Memory B cell (primary cell): Measurements from ENCODE around the gene CEL.
"Not testable (repeated sequence)": the region's sequence is repeated elsewhere in the genome, so short reads cannot be mapped to it uniquely, and the experiment has no call there.

ENCODE experiments used
- ATAC-seq: fragments of 150-1000 bp; cut with Tn5 transposase; 2 replicates; pipeline ENCODE4 v1.10.0; 2021; ENCODE audit warnings: low read depth, mild to moderate bottlenecking, moderate library complexity
- DNase-seq, 2 donors: peaks; one replicate each; pipeline ENCODE4 v3.0.0; 2022; ENCODE audit warnings: low spot score in 2 of 2
- H3K27ac Mint-ChIP-seq: one replicate; pipeline ENCODE4 v1.8.0; 2022; ENCODE audit warnings: mild to moderate bottlenecking, moderate library complexity, mixed read lengths
- H3K27me3 Mint-ChIP-seq: one replicate; pipeline ENCODE4 v1.8.0; 2022; ENCODE audit warnings: mixed read lengths
- H3K36me3 Mint-ChIP-seq: one replicate; pipeline ENCODE4 v1.8.0; 2022; ENCODE audit warnings: mild to moderate bottlenecking, mixed read lengths
- H3K4me1 Mint-ChIP-seq: one replicate; pipeline ENCODE4 v1.8.0; 2022; ENCODE audit warnings: mixed read lengths
- H3K4me3 Mint-ChIP-seq: one replicate; pipeline ENCODE4 v1.8.0; 2022; ENCODE audit warnings: mild to moderate bottlenecking, moderate library complexity, mixed read lengths
- H3K9me3 Mint-ChIP-seq: one replicate; pipeline ENCODE4 v1.8.0; 2022; ENCODE audit warnings: mixed read lengths

CEL gene

GRCh38 chr9:133090187-133090586 is 28.4 kb downstream of the CEL start:
- no peak overlapping the region for H3K27ac Mint-ChIP-seq
- H3K4me3 Mint-ChIP-seq, result no peak overlapping the region
- no peaks in the 10 kb centered on the region for H3K27me3 Mint-ChIP-seq
- H3K4me1 Mint-ChIP-seq, result no peaks in the 10 kb centered on the region
- peaks cover 7% of the 10 kb centered on the region for H3K9me3 Mint-ChIP-seq
- H3K36me3 Mint-ChIP-seq, result no peaks in the 10 kb centered on the region
- ATAC-seq (no peak), DNase-seq (no peak)

- ATAC-seq, result no peak
- no peak overlapping the region for H3K27ac Mint-ChIP-seq
- peaks cover 1% of the 10 kb centered on the region for H3K36me3 Mint-ChIP-seq
- H3K9me3 Mint-ChIP-seq, result peaks cover 7% of the 10 kb centered on the region
- no peak for DNase-seq
- no peaks in the 10 kb centered on the region for H3K4me1 Mint-ChIP-seq
- no peak overlapping the region for H3K4me3 Mint-ChIP-seq
- no peaks in the 10 kb centered on the region for H3K27me3 Mint-ChIP-seq
These were observed 29.1 kb downstream of the CEL start for GRCh38 chr9:133090752-133091385.

DNA sequence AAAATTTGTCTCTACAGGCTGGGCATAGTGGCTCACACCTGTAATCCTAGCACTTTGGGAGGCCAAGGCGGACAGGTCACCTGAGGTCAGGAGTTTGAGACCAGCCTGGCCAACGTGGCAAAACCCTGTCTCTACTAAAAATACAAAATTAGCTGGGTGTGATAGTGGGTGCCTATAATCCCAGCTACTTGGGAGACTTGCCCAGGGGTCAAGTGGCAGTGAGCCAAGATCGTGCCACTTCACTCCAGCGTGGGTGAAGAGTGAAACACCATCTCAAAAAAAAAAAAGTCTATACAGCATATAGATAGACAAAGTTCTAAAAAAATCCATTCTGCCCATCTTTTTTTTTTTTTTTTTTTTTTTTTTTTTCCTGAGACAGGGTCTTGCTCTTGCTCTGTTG is 32.6 kb downstream of the CEL start:
- Mint-ChIP-seq H3K36me3 (peaks cover 19% of the 10 kb centered on the region), H3K9me3 (peaks cover 12% of the 10 kb centered on the region)
- not testable (repeated sequence) for H3K4me3 Mint-ChIP-seq, DNase-seq, H3K4me1 Mint-ChIP-seq, H3K27ac Mint-ChIP-seq, H3K27me3 Mint-ChIP-seq, ATAC-seq

- Mint-ChIP-seq H3K36me3 (peaks cover 19% of the 10 kb centered on the region), H3K4me1 (no peaks in the 10 kb centered on the region), H3K9me3 (peaks cover 12% of the 10 kb centered on the region), H3K4me3 (no peak overlapping the region), H3K27ac (no peak overlapping the region), H3K27me3 (no peaks in the 10 kb centered on the region)
- no peak for DNase-seq
- ATAC-seq, result no peak
These were observed 33.1 kb downstream of the CEL start for GRCh38 chr9:133094842-133095393.

DNA sequence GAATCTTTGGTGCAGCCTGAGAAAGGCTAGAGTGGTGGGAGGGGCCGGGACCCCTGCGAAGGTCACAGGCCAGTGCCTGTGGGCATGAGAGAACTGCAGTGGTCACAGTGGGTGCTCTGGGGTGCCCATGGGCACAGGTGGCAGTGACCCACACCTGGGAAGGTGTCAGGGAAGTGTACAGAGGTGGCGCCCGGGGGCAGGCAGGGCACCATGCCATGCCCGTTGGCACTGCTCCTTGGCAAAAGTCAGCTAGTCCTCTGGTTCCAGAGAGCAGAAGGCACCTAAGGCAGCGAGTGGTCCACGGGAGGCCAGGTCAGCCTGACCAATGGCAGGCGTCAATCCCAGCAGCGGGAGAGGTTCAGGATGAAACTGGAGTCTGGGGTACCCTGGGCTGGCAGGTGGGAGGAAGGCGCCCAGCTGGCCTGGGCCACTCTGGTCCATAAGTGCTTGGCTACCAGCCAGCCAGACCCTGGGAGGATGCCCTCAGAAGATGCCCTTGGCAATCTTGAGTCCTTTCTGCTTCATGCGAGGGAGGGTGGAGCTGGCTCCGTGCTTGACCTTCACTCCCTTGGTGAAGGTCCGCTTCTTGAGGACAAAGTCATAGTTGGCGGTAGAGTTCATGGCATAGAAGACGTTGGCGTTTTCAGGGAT is 36.4 kb downstream of the CEL start:
- peaks cover 8% of the 10 kb centered on the region for H3K9me3 Mint-ChIP-seq
- H3K27ac Mint-ChIP-seq, result no peak overlapping the region
- peaks cover 34% of the 10 kb centered on the region for H3K36me3 Mint-ChIP-seq
- H3K4me3 Mint-ChIP-seq, result no peak overlapping the region
- ATAC-seq, result no peak
- no peaks in the 10 kb centered on the region for H3K27me3 Mint-ChIP-seq
- no peak for DNase-seq
- no peaks in the 10 kb centered on the region for H3K4me1 Mint-ChIP-seq

DNA sequence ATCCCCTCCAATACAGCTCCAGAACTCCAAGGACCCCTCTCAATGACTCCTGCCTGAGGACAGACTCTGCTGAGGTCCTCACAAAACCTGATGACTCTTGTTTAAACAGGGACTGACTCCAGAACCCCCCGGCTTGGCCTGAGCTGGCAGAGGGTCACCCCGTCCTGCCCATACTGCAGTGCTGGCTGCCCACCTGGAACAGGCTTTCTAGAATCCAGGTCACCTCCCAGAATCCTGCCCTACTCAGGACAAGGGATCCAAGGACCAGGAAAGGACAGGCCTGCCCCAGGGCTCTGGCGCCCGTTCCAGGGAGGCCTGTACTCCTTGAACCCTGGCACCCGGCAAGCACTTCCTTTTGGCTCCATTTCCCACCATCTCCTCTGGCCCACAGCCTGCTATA is 37.1 kb downstream of the CEL start:
- H3K27ac Mint-ChIP-seq, result no peak overlapping the region
- DNase-seq, result no peak
- peaks cover 8% of the 10 kb centered on the region for H3K9me3 Mint-ChIP-seq
- ATAC-seq, result no peak
- H3K4me1 Mint-ChIP-seq, result no peaks in the 10 kb centered on the region
- H3K36me3 Mint-ChIP-seq, result peaks cover 34% of the 10 kb centered on the region
- no peak overlapping the region for H3K4me3 Mint-ChIP-seq
- no peaks in the 10 kb centered on the region for H3K27me3 Mint-ChIP-seq

DNA sequence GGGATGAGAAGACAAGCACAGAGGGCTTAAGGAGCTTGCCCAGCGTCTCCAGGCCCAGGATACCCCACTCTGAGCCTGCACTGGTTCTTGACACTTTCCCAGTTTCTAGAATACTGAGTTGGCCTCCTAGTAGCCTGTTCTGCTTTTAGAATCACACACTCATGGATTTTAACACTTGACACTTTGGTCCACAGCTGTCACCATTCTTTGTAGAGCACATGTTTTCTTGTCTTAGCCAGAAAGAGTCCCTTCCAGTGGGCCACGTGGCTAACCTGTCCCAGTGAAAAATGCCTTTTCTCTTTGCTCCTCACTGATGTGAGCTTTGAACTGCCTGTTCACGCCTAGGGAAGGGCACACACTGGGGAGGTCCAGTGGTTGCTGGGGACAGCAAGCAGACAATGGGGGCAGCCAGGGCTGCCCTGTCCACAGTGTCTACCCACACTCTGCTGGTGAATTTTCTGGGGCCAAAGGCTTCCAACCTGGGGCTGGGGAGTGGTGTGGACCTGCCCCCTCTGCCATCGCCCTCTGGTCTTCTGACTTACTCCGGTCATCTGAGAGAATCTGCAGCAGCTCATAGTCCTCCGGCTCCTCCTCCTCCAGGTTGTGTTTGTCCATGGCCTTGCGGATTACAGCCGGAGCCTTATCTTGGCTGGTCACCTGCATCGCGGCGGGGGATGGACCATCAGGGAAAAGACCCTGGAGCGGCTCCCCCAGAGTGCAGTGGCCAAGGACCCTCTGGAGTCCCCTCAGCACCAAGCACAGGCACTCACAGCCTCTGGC is 38.1 kb downstream of the CEL start:
- ATAC-seq (no peak), DNase-seq (no peak)
- peaks cover 34% of the 10 kb centered on the region for H3K36me3 Mint-ChIP-seq
- H3K4me3 Mint-ChIP-seq, result no peak overlapping the region
- H3K4me1 Mint-ChIP-seq, result no peaks in the 10 kb centered on the region
- peaks cover 8% of the 10 kb centered on the region for H3K9me3 Mint-ChIP-seq
- no peak overlapping the region for H3K27ac Mint-ChIP-seq
- no peaks in the 10 kb centered on the region for H3K27me3 Mint-ChIP-seq

DNA sequence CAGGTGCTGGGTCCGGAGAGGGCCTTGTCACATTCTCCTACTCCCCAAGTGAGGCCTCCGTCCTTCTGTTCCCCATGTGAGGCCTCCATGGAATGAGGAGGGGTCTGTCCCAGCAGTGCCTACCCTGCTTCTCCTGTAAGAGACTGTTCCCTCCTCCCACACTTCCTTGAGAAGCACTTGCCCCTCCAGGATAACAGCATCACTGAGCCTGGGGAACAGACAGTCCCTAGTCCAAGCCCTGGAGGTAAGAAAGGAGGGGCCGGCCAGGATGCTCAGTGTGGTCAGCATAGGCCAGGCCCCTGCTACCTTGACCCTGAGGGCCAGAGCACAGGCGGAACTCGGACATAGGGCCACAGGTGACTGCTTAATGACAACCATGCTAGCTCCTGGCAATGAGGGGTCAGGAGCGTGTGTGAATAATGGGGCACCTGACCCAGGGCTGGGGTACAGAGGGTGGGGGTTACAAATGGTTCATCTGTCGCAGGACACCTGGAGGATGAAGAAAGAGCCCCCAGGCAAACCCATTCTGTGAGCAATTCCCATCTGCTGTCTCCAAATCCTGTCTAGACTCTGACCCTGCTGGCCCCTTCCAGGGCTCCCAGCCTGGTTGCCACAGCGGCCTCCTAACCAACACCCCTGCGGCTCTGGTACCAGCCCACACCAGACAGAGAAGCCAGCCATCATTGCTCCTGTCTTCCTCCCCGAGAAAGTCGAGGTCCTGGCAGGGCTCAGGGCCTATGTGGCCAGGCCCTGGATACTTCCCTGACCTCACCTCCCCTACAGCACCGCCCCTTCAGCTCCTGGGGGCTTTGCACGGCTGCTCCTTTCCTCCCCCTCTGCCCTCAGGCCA is 39.0 kb downstream of the CEL start:
- Mint-ChIP-seq H3K36me3 (peaks cover 34% of the 10 kb centered on the region), H3K4me1 (no peaks in the 10 kb centered on the region), H3K27me3 (no peaks in the 10 kb centered on the region), H3K4me3 (no peak overlapping the region), H3K9me3 (peaks cover 5% of the 10 kb centered on the region), H3K27ac (no peak overlapping the region)
- ATAC-seq (no peak), DNase-seq (no peak)

GRCh38 chr9:133101356-133102189 is 39.8 kb downstream of the CEL start:
- no peaks in the 10 kb centered on the region for H3K27me3 Mint-ChIP-seq
- no peaks in the 10 kb centered on the region for H3K4me1 Mint-ChIP-seq
- no peak overlapping the region for H3K4me3 Mint-ChIP-seq
- ATAC-seq, result no peak
- no peak for DNase-seq
- H3K27ac Mint-ChIP-seq, result no peak overlapping the region
- H3K9me3 Mint-ChIP-seq, result no peaks in the 10 kb centered on the region
- peaks cover 32% of the 10 kb centered on the region for H3K36me3 Mint-ChIP-seq

DNA sequence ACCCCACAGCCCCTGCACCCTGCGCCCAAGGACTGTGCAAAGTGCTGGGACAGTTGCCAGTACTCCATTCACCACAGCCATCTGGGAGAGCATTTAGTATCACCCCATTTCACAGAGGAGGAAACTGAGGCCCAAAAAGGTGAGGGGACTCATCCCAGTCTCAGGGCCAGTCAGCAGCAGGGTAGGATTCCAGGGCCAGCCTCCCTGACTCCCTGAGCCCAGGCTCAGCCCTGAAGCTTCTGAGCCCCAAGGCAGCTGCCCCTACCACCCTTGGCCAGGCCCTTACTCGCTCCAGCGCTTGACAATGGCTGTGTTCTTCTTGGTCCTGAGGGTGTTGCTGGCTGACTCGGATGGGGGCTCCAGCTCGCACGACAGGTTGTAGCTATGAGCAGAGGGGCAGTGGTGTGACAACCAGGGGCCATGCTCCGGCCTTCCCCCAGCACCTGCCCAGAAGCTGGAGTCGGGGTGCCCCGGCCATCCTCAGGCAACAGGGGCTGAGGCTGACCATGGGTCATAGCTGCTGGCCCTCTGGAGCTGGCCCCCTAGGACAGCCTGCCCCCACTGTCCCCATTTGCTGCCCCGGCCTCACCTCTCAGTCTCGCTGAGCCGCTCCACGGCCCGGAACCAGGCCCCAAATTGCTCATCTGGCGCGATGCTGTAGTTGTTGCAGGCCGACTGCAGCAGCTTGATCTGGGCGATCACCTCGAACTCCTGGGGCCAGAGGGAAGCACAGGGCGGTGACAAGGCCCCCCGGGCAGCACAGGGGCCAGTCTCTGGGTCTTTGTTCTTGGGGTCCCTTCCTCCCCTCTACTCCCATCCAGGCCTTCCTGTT is 40.6 kb downstream of the CEL start:
- DNase-seq (no peak), ATAC-seq (no peak)
- no peaks in the 10 kb centered on the region for H3K9me3 Mint-ChIP-seq
- H3K4me3 Mint-ChIP-seq, result no peak overlapping the region
- peak overlapping the region; percentile 63 for H3K27ac Mint-ChIP-seq
- H3K36me3 Mint-ChIP-seq, result peaks cover 34% of the 10 kb centered on the region
- no peaks in the 10 kb centered on the region for H3K27me3 Mint-ChIP-seq
- H3K4me1 Mint-ChIP-seq, result no peaks in the 10 kb centered on the region

DNA sequence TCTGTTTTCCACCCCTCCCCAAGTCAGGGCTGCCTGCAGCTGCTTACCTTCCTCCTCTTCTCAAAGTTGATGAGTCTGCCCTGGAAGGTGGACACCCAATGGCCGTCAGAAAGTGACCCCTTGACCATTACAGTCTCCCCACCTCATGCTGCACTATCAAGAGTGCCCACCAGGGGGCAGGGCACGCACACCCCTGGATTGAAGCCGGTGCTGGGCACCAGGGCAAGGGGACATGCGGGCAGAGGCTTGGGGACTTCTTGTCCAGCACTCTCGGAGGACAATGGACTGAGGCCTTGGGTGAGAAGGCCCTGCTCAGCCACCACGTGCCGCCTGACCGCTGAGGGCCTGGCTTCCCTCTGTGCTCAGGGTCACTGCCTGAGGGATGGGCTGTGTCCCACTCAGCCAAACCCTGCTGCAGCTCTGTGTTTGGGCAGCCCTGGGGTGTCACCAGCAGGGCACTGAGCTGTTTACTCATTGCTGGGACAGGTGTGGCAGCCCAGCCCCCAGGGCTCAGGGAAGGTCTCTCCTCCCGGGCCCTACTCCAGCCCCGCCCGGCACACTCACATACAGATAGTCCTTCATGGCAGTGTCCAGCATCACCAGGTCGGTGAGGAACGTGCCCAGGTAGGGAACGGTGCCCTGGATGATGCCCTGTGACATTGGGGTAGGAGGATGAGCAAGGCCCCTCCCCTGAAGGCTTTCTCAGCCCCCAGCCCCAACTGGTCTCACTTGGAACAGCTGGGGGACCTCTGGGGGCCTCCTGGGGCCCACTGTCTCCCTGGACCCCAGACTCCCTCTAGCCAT is 41.6 kb downstream of the CEL start:
- peak overlapping the region; percentile 63 for H3K27ac Mint-ChIP-seq
- no peaks in the 10 kb centered on the region for H3K4me1 Mint-ChIP-seq
- DNase-seq (peak; percentile 63 to 73), ATAC-seq (peak; percentile 66)
- no peaks in the 10 kb centered on the region for H3K27me3 Mint-ChIP-seq
- no peak overlapping the region for H3K4me3 Mint-ChIP-seq
- peaks cover 28% of the 10 kb centered on the region for H3K36me3 Mint-ChIP-seq
- H3K9me3 Mint-ChIP-seq, result no peaks in the 10 kb centered on the region

DNA sequence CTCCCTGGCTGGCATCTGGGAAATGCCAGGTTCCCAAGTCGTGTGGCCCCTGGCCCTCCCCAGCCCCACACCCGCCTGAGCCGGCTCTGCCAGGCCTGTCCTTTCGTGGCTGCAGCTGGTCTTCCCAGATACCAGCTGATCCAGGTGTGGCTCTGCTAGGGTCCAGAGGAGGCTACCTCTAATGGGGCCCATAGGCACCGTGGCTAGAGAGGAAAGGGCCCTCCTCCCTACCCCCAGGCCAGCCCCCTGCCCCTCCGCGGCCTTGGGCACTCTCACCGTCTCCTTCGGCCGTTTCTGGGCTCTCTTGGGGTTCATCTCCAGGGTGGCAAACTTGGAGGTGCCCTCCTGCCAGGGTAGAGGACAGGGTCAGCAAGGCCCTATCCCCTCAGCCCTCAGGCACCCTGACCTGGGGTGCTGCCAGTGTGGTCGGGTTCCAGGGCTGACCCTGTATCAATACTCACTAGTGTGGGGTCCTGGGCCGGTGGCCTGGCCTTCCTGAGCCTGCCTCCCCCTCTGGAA is 42.3 kb downstream of the CEL start:
- Mint-ChIP-seq H3K27ac (no peak overlapping the region), H3K36me3 (peaks cover 24% of the 10 kb centered on the region), H3K9me3 (no peaks in the 10 kb centered on the region), H3K4me1 (no peaks in the 10 kb centered on the region), H3K4me3 (no peak overlapping the region), H3K27me3 (no peaks in the 10 kb centered on the region)
- DNase-seq (no peak), ATAC-seq (no peak)
